PC-3 (cell line): ENCODE measurements around the gene LAMTOR5. TPM values are rescaled to one million over a fixed set of nuclear protein-coding genes. Genes with fewer than 3 reads are reported as not detected.
"Not testable (repeated sequence)": the region's sequence is repeated elsewhere in the genome, so short reads cannot be mapped to it uniquely, and the experiment has no call there.

Source experiments
- ATAC-seq: fragments of 200-7000 bp; cut with Tn5 transposase; 2 replicates; pipeline ENCODE4 v1.9.1; 2020; ENCODE audit warnings: mild to moderate bottlenecking, moderate library complexity
- BruUV-seq: library from RNA; stranded (reverse); fragments of 400-500 nt; replicated peaks from 2 replicates; lab custom pipeline; 2021; lab: Mats Ljungman, UMichigan
- CTCF ChIA-PET: fragments of 300-600 bp; sonication (Branson Sonifier 250); formaldehyde crosslinking; loops from one replicate; lab custom pipeline; 2022; ENCODE audit warnings: antibody characterized with exemption; lab: Charles Lee
- POLR2A ChIA-PET: fragments of 300-600 bp; sonication (Branson Sonifier 250); formaldehyde crosslinking; loops from one replicate; lab custom pipeline; 2022; ENCODE audit warnings: antibody characterized with exemption; ENCODE audit not compliant: unreplicated experiment; lab: Charles Lee
- DNase-seq: peaks from one replicate; pipeline ENCODE4 v3.0.0-alpha.2; 2015
- H2AFZ ChIP-seq: fragments of 300-600 bp; sonication (generic); 2 replicates; pipeline ENCODE4 v1.6.0; 2016; ENCODE audit warnings: antibody characterized with exemption, low read length
- H3F3A ChIP-seq: fragments of 300-600 bp; sonication (generic); one replicate; pipeline ENCODE4 v1.6.0; 2017; ENCODE audit warnings: antibody characterized with exemption, low read length, control low read depth, mild to moderate bottlenecking; ENCODE audit not compliant: unreplicated experiment
- H3K27ac ChIP-seq: fragments of 300-600 bp; sonication (generic); 2 replicates; pipeline ENCODE4 v1.5.1; 2016; ENCODE audit warnings: mild to moderate bottlenecking, low read length
- H3K27me3 ChIP-seq: fragments of 300-600 bp; sonication (generic); 2 replicates; pipeline ENCODE4 v1.6.1; 2016; ENCODE audit warnings: low read length, mixed read lengths
- H3K36me3 ChIP-seq: fragments of 300-600 bp; sonication (generic); 2 replicates; pipeline ENCODE4 v1.6.1; 2016; ENCODE audit warnings: low read depth, mixed run types, low read length, mixed read lengths
- H3K4me1 ChIP-seq: fragments of 300-600 bp; sonication (generic); 2 replicates; pipeline ENCODE4 v1.5.1; 2016; ENCODE audit warnings: low read length; ENCODE audit not compliant: insufficient read depth
- H3K4me2 ChIP-seq: fragments of 300-600 bp; sonication (generic); 2 replicates; pipeline ENCODE4 v1.6.0; 2016; ENCODE audit warnings: low read length
- H3K4me3 ChIP-seq: fragments of 300-600 bp; sonication (generic); 2 replicates; pipeline ENCODE4 v1.5.1; 2016; ENCODE audit warnings: mild to moderate bottlenecking, low read length, mixed read lengths
- H3K79me2 ChIP-seq: fragments of 300-600 bp; sonication (generic); 2 replicates; pipeline ENCODE4 v1.6.1; 2017; ENCODE audit warnings: low read length, mixed read lengths
- H3K9ac ChIP-seq: fragments of 300-600 bp; sonication (generic); 2 replicates; pipeline ENCODE4 v1.6.0; 2016; ENCODE audit warnings: mild to moderate bottlenecking, low read length
- H3K9me2 ChIP-seq: fragments of 300-600 bp; sonication (generic); replicated peaks from 2 replicates; pipeline ENCODE4 v1.6.1; 2016; ENCODE audit warnings: mixed run types, low read length, mixed read lengths
- H3K9me3 ChIP-seq: fragments of 300-600 bp; sonication (generic); 2 replicates; pipeline ENCODE4 v1.6.1; 2016; ENCODE audit warnings: low read length, mixed read lengths
- H4K20me1 ChIP-seq: fragments of 300-600 bp; sonication (generic); 2 replicates; pipeline ENCODE4 v1.6.1; 2016; ENCODE audit warnings: low read length, mixed read lengths
- CTCF ChIP-seq: fragments of 300-600 bp; sonication (generic); conservative IDR thresholded peaks from 2 replicates; pipeline ENCODE4 v1.5.1; 2017; ENCODE audit warnings: antibody characterized with exemption, low read depth, mild to moderate bottlenecking, low read length
- EZH2 ChIP-seq: fragments of 300-600 bp; sonication (generic); IDR thresholded peaks from one replicate; pipeline ENCODE4 v1.6.1; 2017; ENCODE audit warnings: antibody characterized with exemption, mild to moderate bottlenecking, low read length; ENCODE audit not compliant: unreplicated experiment
- EZH2phosphoT487 ChIP-seq: fragments of 300-600 bp; sonication (generic); IDR thresholded peaks from 2 replicates; pipeline ENCODE4 v1.6.1; 2018; ENCODE audit warnings: mild to moderate bottlenecking, antibody characterized with exemption, low read length, borderline replicate concordance
- intact Hi-C: fragments of 100-400 bp; cut with micrococcal nuclease; formaldehyde crosslinking; loops from 2 replicates; pipeline ENCODE4 v1.9.0; 2023
- total RNA-seq: library from RNA; depleted of rRNA; stranded (reverse); fragments of >200 nt; gene quantifications from 2 replicates; pipeline ENCODE4 v1.2.3, GENCODE V29; 2014

The LAMTOR5 gene
- total RNA-seq, 1 experiment from 2014 or later: 143 TPM

- Histone ChIP-seq H3K9ac (no peak overlapping the region), H3K79me2 (peaks cover 21% of the 10 kb centered on the region), H3K4me3 (no peak overlapping the region), H3K27me3 (no peaks in the 10 kb centered on the region), H3K4me2 (no peak overlapping the region), H4K20me1 (no peaks in the 10 kb centered on the region), H3K36me3 (no peaks in the 10 kb centered on the region), H2AFZ (no peak overlapping the region), H3K27ac (no peak overlapping the region), H3K9me3 (no peaks in the 10 kb centered on the region), H3K9me2 (no peaks in the 10 kb centered on the region), H3F3A (no peaks in the 10 kb centered on the region), H3K4me1 (peaks cover 8% of the 10 kb centered on the region; the same call in 1 of the 2 replicates)
- intact Hi-C loops: loop anchor here (5.0 to 10.0 kb wide), 2 partner anchors 204 to 209 kb away; no protein-coding TSS in a partner anchor
- no peak for TF ChIP-seq EZH2phosphoT487
- no peak for TF ChIP-seq CTCF
- no peak for TF ChIP-seq EZH2
- DNase-seq (no peak), ATAC-seq (no peak)
- ChIA-PET POLR2A (no interaction called here), CTCF (interaction anchor here (0.7 to 1.6 kb wide), 2 partner anchors 30 to 85 kb away, joined by 3 to 9 read pairs; no protein-coding TSS in a partner anchor)
- BruUV-seq: no TSS peak
Measured at GRCh38 chr1:110411173-110411735, 3.8 kb upstream of the LAMTOR5 start.

GRCh38 chr1:110409316-110409715, 1.8 kb upstream of the LAMTOR5 start:
- Histone ChIP-seq H3K27me3 (no peaks in the 10 kb centered on the region), H3K9ac (no peak overlapping the region), H3K4me1 (peaks cover 8% of the 10 kb centered on the region; the same call in 1 of the 2 replicates), H3K79me2 (peaks cover 29% of the 10 kb centered on the region), H2AFZ (no peak overlapping the region), H3K4me3 (no peak overlapping the region), H3K27ac (no peak overlapping the region), H3K36me3 (peaks cover 9% of the 10 kb centered on the region), H3F3A (no peaks in the 10 kb centered on the region), H4K20me1 (no peaks in the 10 kb centered on the region), H3K4me2 (no peak overlapping the region), H3K9me2 (no peaks in the 10 kb centered on the region), H3K9me3 (no peaks in the 10 kb centered on the region)
- ChIA-PET CTCF (interaction anchor here (1.8 kb wide), 1 partner anchor 51 kb away, joined by 9 read pairs; no protein-coding TSS in a partner anchor), POLR2A (no interaction called here)
- no peak for ATAC-seq
- no peak for DNase-seq
- TF ChIP-seq EZH2: no peak
- no peak for TF ChIP-seq CTCF
- no peak for TF ChIP-seq EZH2phosphoT487
- intact Hi-C loops: no loop called here
- BruUV-seq: no TSS peak

- DNase-seq (peak; percentile 58), ATAC-seq (no peak)
- H3F3A ChIP-seq: no peaks in the 10 kb centered on the region
- CTCF ChIA-PET: interaction anchor here (0.6 to 1.8 kb wide), 3 partner anchors 52 to 201 kb away, joined by 3 to 9 read pairs (median 3); no protein-coding TSS in a partner anchor
- H3K4me1 ChIP-seq: peaks cover 8% of the 10 kb centered on the region; the same call in 1 of the 2 replicates
- no peaks in the 10 kb centered on the region for H3K9me3 ChIP-seq
- peaks cover 29% of the 10 kb centered on the region for H3K79me2 ChIP-seq
- peaks cover 17% of the 10 kb centered on the region for H3K36me3 ChIP-seq
- intact Hi-C loops: no loop called here
- H2AFZ ChIP-seq: no peak overlapping the region
- H3K27ac ChIP-seq: no peak overlapping the region
- no TSS peak for BruUV-seq
- H3K27me3 ChIP-seq: no peaks in the 10 kb centered on the region
- POLR2A ChIA-PET: interaction anchor here (0.7 kb wide), 1 partner anchor 32 kb away, joined by 3 read pairs; no protein-coding TSS in a partner anchor
- H4K20me1 ChIP-seq: no peaks in the 10 kb centered on the region
- peak overlapping the region; percentile 92 for H3K4me3 ChIP-seq
- no peak overlapping the region for H3K9ac ChIP-seq
- TF ChIP-seq CTCF: no peak
- TF ChIP-seq EZH2phosphoT487: no peak
- TF ChIP-seq EZH2: no peak
- H3K9me2 ChIP-seq: no peaks in the 10 kb centered on the region
- H3K4me2 ChIP-seq: peak overlapping the region; percentile 97
Measured at GRCh38 chr1:110408488-110408887, 994 bp upstream of the LAMTOR5 start.

GRCh38 chr1:110406407-110406806, 1.1 kb downstream of the LAMTOR5 start:
- CTCF ChIA-PET, POLR2A ChIA-PET, ATAC-seq, H3K4me1 ChIP-seq, H3F3A ChIP-seq, BruUV-seq, H3K9me2 ChIP-seq, H3K27me3 ChIP-seq, H3K9me3 ChIP-seq, H3K27ac ChIP-seq, DNase-seq, H4K20me1 ChIP-seq: not testable (repeated sequence)
- peak overlapping the region; percentile 97 for H3K4me2 ChIP-seq
- peak overlapping the region; percentile 96 for H3K9ac ChIP-seq
- intact Hi-C loops: loop anchor here (2.0 kb wide), 1 partner anchor 68 kb away; the partner anchor contains the start of gene RBM15
- peak overlapping the region; percentile 92 for H3K4me3 ChIP-seq
- peaks cover 36% of the 10 kb centered on the region for H3K36me3 ChIP-seq
- H3K79me2 ChIP-seq: peaks cover 29% of the 10 kb centered on the region
- 0 out of 2 replicates have a peak overlapping the region, but pooled peaks have one; percentile 98 for H2AFZ ChIP-seq
